ENCODE measurements around the gene PEAR1.

The PEAR1 gene

GRCh38 chr1:156862997-156863599, 30.4 kb upstream of the PEAR1 start:
- Histone ChIP-seq H3K36me3 (ENCODE audit: control insufficient read depth, insufficient read depth, low read length) (no peaks in the 10 kb centered on the region), H3K4me1 (ENCODE audit: control insufficient read depth, insufficient read depth, low read length) (peaks cover 8% of the 10 kb centered on the region), H3K27me3 (ENCODE audit: control insufficient read depth, insufficient read depth, low read length) (peaks cover 80% of the 10 kb centered on the region), H3K9me3 (ENCODE audit: control insufficient read depth, insufficient read depth, low read length) (no peaks in the 10 kb centered on the region), H3K9ac (ENCODE audit: low read depth, low read length) (no peak overlapping the region), H3K4me3 (ENCODE audit: low read depth, low read length) (no peak overlapping the region)

GRCh38 chr1:156863631-156864030, 29.9 kb upstream of the PEAR1 start:
- H3K27me3 ChIP-seq (ENCODE audit: control insufficient read depth, insufficient read depth, low read length), result peaks cover 74% of the 10 kb centered on the region
- peaks cover 8% of the 10 kb centered on the region for H3K4me1 ChIP-seq (ENCODE audit: control insufficient read depth, insufficient read depth, low read length)
- no peak overlapping the region for H3K9ac ChIP-seq (ENCODE audit: low read depth, low read length)

DNA sequence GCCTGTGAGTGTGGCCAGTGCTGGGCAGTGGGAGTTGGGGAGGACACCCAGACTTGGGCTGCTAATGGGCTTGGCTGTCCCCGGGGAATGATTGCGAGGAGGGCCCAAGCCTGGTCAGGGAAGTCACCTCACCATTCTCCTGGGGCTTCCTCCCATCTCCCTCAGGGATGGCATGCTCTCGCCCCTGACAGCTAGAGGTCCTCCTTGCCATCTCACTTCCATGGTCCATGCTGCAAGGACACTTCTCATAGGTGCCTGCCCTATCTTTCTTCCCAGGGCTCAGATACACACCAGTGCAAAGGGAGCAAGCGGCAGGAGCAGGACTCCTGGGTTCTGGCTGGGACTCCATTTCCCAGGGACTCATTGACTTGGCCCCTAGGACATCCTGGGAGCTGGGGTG, 28.7 kb upstream of the PEAR1 start:
- no peaks in the 10 kb centered on the region for H3K9me3 ChIP-seq (ENCODE audit: control insufficient read depth, insufficient read depth, low read length)
- peaks cover 66% of the 10 kb centered on the region for H3K27me3 ChIP-seq (ENCODE audit: control insufficient read depth, insufficient read depth, low read length)
- peaks cover 8% of the 10 kb centered on the region for H3K4me1 ChIP-seq (ENCODE audit: control insufficient read depth, insufficient read depth, low read length)
- no peak overlapping the region for H3K4me3 ChIP-seq (ENCODE audit: low read depth, low read length)
- no peaks in the 10 kb centered on the region for H3K36me3 ChIP-seq (ENCODE audit: control insufficient read depth, insufficient read depth, low read length)
- H3K9ac ChIP-seq (ENCODE audit: low read depth, low read length), result no peak overlapping the region

More at GRCh38 chr1:156863631-156864030, 29.9 kb upstream of the PEAR1 start:
- H3K36me3 ChIP-seq (ENCODE audit: control insufficient read depth, insufficient read depth, low read length), result no peaks in the 10 kb centered on the region
- H3K4me3 ChIP-seq (ENCODE audit: low read depth, low read length), result no peak overlapping the region
- no peaks in the 10 kb centered on the region for H3K9me3 ChIP-seq (ENCODE audit: control insufficient read depth, insufficient read depth, low read length)

DNA sequence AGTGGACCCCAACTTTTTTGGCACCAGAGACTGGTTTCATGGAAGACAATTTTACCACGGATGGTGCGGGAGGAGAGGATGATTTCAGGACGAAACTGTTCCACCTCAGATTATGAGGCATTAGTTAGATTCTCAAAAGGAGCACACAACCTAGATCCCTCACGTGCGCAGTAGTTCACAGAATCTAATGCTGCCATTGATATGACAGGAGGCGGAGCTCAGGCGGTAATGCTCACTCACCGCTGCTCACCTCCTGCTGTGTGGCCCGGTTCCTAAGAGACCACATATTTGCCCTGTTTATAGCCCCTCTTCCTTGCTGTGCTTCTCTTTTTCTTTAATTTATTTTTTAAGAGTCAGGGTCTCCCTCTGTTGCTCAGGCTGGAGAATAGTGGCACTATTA, 28.3 kb upstream of the PEAR1 start:
- Histone ChIP-seq H3K27me3 (ENCODE audit: control insufficient read depth, insufficient read depth, low read length) (peaks cover 61% of the 10 kb centered on the region), H3K9ac (ENCODE audit: low read depth, low read length) (no peak overlapping the region)

DNA sequence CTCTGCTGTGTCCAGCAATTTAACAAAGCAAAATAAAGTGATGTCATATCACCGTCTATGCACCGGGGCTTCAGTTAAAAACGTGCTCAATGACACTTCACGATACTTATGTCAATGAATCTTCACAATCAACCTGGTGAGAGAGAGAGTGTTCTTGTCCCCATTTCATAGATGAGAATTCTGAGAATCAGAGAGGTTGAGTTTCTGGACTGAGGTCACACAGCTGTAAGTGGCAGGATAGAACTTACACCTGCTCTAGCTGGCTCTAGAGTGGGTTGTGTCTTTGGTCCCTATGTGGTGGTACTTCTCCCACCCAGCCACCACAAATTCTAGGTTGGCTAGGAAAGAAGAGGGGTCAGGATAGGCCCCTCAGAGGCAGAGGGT, 27.7 kb upstream of the PEAR1 start:
- H3K9ac ChIP-seq (ENCODE audit: low read depth, low read length), result no peak overlapping the region
- H3K4me3 ChIP-seq (ENCODE audit: low read depth, low read length), result no peak overlapping the region
- H3K36me3 ChIP-seq (ENCODE audit: control insufficient read depth, insufficient read depth, low read length), result no peaks in the 10 kb centered on the region
- H3K9me3 ChIP-seq (ENCODE audit: control insufficient read depth, insufficient read depth, low read length), result no peaks in the 10 kb centered on the region
- peaks cover 8% of the 10 kb centered on the region for H3K4me1 ChIP-seq (ENCODE audit: control insufficient read depth, insufficient read depth, low read length)
- H3K27me3 ChIP-seq (ENCODE audit: control insufficient read depth, insufficient read depth, low read length), result peaks cover 59% of the 10 kb centered on the region

More for the DNA sequence above, 28.3 kb upstream of the PEAR1 start:
- Histone ChIP-seq H3K9me3 (ENCODE audit: control insufficient read depth, insufficient read depth, low read length) (no peaks in the 10 kb centered on the region), H3K36me3 (ENCODE audit: control insufficient read depth, insufficient read depth, low read length) (no peaks in the 10 kb centered on the region), H3K4me3 (ENCODE audit: low read depth, low read length) (no peak overlapping the region), H3K4me1 (ENCODE audit: control insufficient read depth, insufficient read depth, low read length) (peaks cover 8% of the 10 kb centered on the region)

DNA sequence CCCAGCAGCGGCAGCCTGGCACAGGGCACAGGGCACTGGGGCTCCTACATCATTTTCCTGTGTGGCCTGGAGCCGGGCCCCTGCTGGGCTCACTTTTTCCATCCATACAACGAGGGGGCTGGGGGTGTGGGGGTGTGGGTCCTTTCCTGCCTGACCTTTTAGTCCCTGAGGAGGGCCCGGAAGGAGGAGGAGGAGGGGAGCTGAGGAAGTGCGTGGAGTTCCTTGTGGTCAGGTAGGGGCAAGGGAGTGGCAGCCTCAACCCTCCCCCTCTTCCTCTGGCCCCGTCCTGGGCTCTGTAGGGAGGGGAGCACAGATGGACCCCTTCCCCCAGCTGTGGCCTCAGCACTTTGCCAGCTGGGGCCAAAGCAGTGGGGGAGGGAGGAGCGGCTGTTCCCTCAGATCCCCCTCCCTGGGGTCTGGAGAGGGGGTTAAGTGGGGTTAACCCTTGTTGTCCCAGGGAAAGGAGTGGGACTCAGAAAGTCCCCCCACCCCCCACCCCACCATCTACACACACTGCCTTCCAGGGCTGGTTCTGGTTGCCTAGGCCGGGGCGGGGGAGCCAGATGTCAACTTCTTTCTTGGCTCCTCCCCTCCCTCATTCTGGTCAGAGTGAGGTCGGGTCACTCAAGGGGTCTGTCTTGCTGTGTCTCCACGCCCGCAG, 27.1 kb upstream of the PEAR1 start:
- no peaks in the 10 kb centered on the region for H3K9me3 ChIP-seq (ENCODE audit: control insufficient read depth, insufficient read depth, low read length)
- no peaks in the 10 kb centered on the region for H3K36me3 ChIP-seq (ENCODE audit: control insufficient read depth, insufficient read depth, low read length)
- peaks cover 56% of the 10 kb centered on the region for H3K27me3 ChIP-seq (ENCODE audit: control insufficient read depth, insufficient read depth, low read length)
- no peak overlapping the region for H3K4me3 ChIP-seq (ENCODE audit: low read depth, low read length)
- no peak overlapping the region for H3K9ac ChIP-seq (ENCODE audit: low read depth, low read length)
- peaks cover 8% of the 10 kb centered on the region for H3K4me1 ChIP-seq (ENCODE audit: control insufficient read depth, insufficient read depth, low read length)

GRCh38 chr1:156868341-156868740, 25.2 kb upstream of the PEAR1 start:
- Histone ChIP-seq H3K4me1 (ENCODE audit: control insufficient read depth, insufficient read depth, low read length) (peaks cover 8% of the 10 kb centered on the region), H3K36me3 (ENCODE audit: control insufficient read depth, insufficient read depth, low read length) (no peaks in the 10 kb centered on the region), H3K27me3 (ENCODE audit: control insufficient read depth, insufficient read depth, low read length) (peaks cover 36% of the 10 kb centered on the region), H3K9ac (ENCODE audit: low read depth, low read length) (no peak overlapping the region), H3K4me3 (ENCODE audit: low read depth, low read length) (no peak overlapping the region), H3K9me3 (ENCODE audit: control insufficient read depth, insufficient read depth, low read length) (no peaks in the 10 kb centered on the region)

DNA sequence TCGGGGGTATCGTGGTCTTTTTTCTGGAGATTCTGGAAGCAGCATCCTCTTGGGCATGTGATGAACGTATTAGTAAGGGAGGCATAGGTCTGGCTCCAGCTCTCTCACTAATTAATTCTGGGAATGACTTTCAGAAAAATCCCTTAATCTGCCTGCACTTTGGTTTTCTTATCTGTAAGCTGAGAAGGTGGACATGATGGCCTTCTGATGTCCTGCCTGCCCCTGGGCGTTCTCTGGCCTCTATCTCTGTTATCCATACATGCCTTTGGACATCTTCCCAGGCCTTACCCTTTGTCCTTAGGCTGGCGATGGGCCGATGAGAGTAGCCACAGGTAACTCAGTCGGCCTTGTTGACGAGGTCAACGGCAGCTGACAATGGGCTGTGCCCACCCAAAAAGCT, 24.1 kb upstream of the PEAR1 start:
- H3K4me1 ChIP-seq (ENCODE audit: control insufficient read depth, insufficient read depth, low read length), result peaks cover 8% of the 10 kb centered on the region
- H3K27me3 ChIP-seq (ENCODE audit: control insufficient read depth, insufficient read depth, low read length), result peaks cover 27% of the 10 kb centered on the region
- H3K9me3 ChIP-seq (ENCODE audit: control insufficient read depth, insufficient read depth, low read length), result no peaks in the 10 kb centered on the region
- H3K9ac ChIP-seq (ENCODE audit: low read depth, low read length), result no peak overlapping the region
- no peaks in the 10 kb centered on the region for H3K36me3 ChIP-seq (ENCODE audit: control insufficient read depth, insufficient read depth, low read length)
- H3K4me3 ChIP-seq (ENCODE audit: low read depth, low read length), result no peak overlapping the region

- H3K4me1 ChIP-seq (ENCODE audit: control insufficient read depth, insufficient read depth, low read length), result no peaks in the 10 kb centered on the region
- H3K27me3 ChIP-seq (ENCODE audit: control insufficient read depth, insufficient read depth, low read length), result peaks cover 38% of the 10 kb centered on the region
- no peak overlapping the region for H3K4me3 ChIP-seq (ENCODE audit: low read depth, low read length)
- H3K9me3 ChIP-seq (ENCODE audit: control insufficient read depth, insufficient read depth, low read length), result no peaks in the 10 kb centered on the region
- H3K9ac ChIP-seq (ENCODE audit: low read depth, low read length), result no peak overlapping the region
- H3K36me3 ChIP-seq (ENCODE audit: control insufficient read depth, insufficient read depth, low read length), result no peaks in the 10 kb centered on the region
Observed at GRCh38 chr1:156873659-156874058, 19.9 kb upstream of the PEAR1 start.

GRCh38 chr1:156874142-156874541, 19.4 kb upstream of the PEAR1 start:
- no peaks in the 10 kb centered on the region for H3K36me3 ChIP-seq (ENCODE audit: control insufficient read depth, insufficient read depth, low read length)
- H3K4me3 ChIP-seq (ENCODE audit: low read depth, low read length), result no peak overlapping the region
- no peak overlapping the region for H3K9ac ChIP-seq (ENCODE audit: low read depth, low read length)
- H3K4me1 ChIP-seq (ENCODE audit: control insufficient read depth, insufficient read depth, low read length), result no peaks in the 10 kb centered on the region
- H3K9me3 ChIP-seq (ENCODE audit: control insufficient read depth, insufficient read depth, low read length), result no peaks in the 10 kb centered on the region
- H3K27me3 ChIP-seq (ENCODE audit: control insufficient read depth, insufficient read depth, low read length), result peaks cover 43% of the 10 kb centered on the region

- peaks cover 42% of the 10 kb centered on the region for H3K27me3 ChIP-seq (ENCODE audit: control insufficient read depth, insufficient read depth, low read length)
- H3K9me3 ChIP-seq (ENCODE audit: control insufficient read depth, insufficient read depth, low read length), result no peaks in the 10 kb centered on the region
- H3K4me3 ChIP-seq (ENCODE audit: low read depth, low read length), result no peak overlapping the region
- no peak overlapping the region for H3K9ac ChIP-seq (ENCODE audit: low read depth, low read length)
- no peaks in the 10 kb centered on the region for H3K36me3 ChIP-seq (ENCODE audit: control insufficient read depth, insufficient read depth, low read length)
- H3K4me1 ChIP-seq (ENCODE audit: control insufficient read depth, insufficient read depth, low read length), result no peaks in the 10 kb centered on the region
Observed at GRCh38 chr1:156874572-156875340, 18.8 kb upstream of the PEAR1 start.

GRCh38 chr1:156875341-156875615, 18.2 kb upstream of the PEAR1 start:
- peaks cover 42% of the 10 kb centered on the region for H3K27me3 ChIP-seq (ENCODE audit: control insufficient read depth, insufficient read depth, low read length)
- no peak overlapping the region for H3K9ac ChIP-seq (ENCODE audit: low read depth, low read length)
- H3K4me3 ChIP-seq (ENCODE audit: low read depth, low read length), result no peak overlapping the region
- no peaks in the 10 kb centered on the region for H3K9me3 ChIP-seq (ENCODE audit: control insufficient read depth, insufficient read depth, low read length)
- H3K36me3 ChIP-seq (ENCODE audit: control insufficient read depth, insufficient read depth, low read length), result no peaks in the 10 kb centered on the region
- H3K4me1 ChIP-seq (ENCODE audit: control insufficient read depth, insufficient read depth, low read length), result no peaks in the 10 kb centered on the region
